HFFc6 (cell line): ENCODE results near the gene GPR18. TPM values are rescaled to one million over a fixed set of nuclear protein-coding genes. Genes with fewer than 3 reads are reported as not detected.

Experiments
- DNase-seq: peaks from one replicate; pipeline ENCODE4 v3.0.0-alpha.2; 2018
- H3K27ac Mint-ChIP-seq: 2 replicates; pipeline ENCODE4 v1.8.0; 2020; ENCODE audit warnings: mild to moderate bottlenecking, mixed read lengths
- H3K27me3 Mint-ChIP-seq: 2 replicates; pipeline ENCODE4 v1.8.0; 2021; ENCODE audit warnings: mild to moderate bottlenecking, moderate library complexity, mixed read lengths; ENCODE audit not compliant: insufficient read depth
- H3K36me3 Mint-ChIP-seq: 2 replicates; pipeline ENCODE4 v1.8.0; 2021; ENCODE audit warnings: low read depth, mixed read lengths
- H3K4me1 Mint-ChIP-seq: 2 replicates; pipeline ENCODE4 v1.8.0; 2020; ENCODE audit warnings: low read depth, mixed read lengths
- H3K4me3 Mint-ChIP-seq: 2 replicates; pipeline ENCODE4 v1.8.0; 2020; ENCODE audit warnings: mild to moderate bottlenecking, moderate library complexity, mixed read lengths
- H3K9me3 Mint-ChIP-seq: 2 replicates; pipeline ENCODE4 v1.8.0; 2020; ENCODE audit warnings: mild to moderate bottlenecking, mixed read lengths
- total RNA-seq, 6 experiments: library from RNA; stranded (reverse); fragmentation: NEBNext Ultra II Directional; extraction: Animal tissue kit (Norgen Biotek cat#: 25700); gene quantifications; 2 replicates in 1 of 6; 3 replicates in 5 of 6; pipeline ENCODE4 v1.2.3, GENCODE V29; 2021
- TF ChIP-seq, protein P1 (sequence below): fragments of 200-600 bp; sonication (generic); IDR thresholded peaks from 2 replicates; pipeline ENCODE4 v1.5.0; 2021; ENCODE audit warnings: antibody characterized with exemption, mild to moderate bottlenecking

Gene GPR18
- total RNA-seq, 6 experiments from 2014 or later = not detected

DNA sequence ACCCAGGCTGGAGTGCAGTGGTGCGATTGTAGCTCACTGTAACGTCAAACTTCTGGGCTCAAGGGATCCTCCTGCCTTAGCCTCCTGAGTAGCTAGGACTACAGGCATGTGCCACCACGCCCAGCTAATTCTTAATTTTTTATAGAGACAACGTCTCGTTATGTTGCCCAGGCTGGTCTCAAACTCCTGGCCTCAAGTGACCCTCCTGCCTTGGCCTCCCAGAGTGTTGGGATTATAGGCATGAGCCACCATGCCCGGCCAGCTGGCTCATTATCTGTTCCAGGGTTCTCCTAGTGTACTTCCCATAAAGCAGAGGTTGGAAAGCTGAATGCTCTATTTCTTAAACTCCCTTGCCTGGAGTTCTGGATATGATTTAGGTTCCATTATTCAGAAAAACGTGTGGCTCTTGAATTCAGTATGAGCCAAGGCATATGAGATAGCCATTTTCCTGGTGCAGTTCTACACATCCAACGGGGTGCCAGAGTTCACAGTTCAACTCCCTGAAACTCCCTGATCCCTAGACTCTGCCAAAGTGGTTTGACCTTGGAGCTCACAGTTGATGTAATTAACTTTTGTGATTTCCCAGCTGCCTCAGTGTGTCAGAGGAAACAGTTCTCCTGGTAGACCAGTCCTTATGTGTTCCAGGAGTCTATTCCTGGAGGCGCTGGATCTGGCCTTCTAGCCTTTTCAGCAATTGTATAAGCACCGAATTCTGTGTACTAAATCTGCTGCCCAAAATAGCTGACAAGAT is 27.4 kb upstream of the GPR18 start:
- TF ChIP-seq, protein P1, sequence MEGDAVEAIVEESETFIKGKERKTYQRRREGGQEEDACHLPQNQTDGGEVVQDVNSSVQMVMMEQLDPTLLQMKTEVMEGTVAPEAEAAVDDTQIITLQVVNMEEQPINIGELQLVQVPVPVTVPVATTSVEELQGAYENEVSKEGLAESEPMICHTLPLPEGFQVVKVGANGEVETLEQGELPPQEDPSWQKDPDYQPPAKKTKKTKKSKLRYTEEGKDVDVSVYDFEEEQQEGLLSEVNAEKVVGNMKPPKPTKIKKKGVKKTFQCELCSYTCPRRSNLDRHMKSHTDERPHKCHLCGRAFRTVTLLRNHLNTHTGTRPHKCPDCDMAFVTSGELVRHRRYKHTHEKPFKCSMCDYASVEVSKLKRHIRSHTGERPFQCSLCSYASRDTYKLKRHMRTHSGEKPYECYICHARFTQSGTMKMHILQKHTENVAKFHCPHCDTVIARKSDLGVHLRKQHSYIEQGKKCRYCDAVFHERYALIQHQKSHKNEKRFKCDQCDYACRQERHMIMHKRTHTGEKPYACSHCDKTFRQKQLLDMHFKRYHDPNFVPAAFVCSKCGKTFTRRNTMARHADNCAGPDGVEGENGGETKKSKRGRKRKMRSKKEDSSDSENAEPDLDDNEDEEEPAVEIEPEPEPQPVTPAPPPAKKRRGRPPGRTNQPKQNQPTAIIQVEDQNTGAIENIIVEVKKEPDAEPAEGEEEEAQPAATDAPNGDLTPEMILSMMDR = no peak
- H3K9me3 Mint-ChIP-seq = no peaks in the 10 kb centered on the region
- H3K27me3 Mint-ChIP-seq = no peaks in the 10 kb centered on the region; the same call in 1 of the 2 replicates
- DNase-seq = no peak
- H3K4me3 Mint-ChIP-seq = no peak overlapping the region
- H3K36me3 Mint-ChIP-seq = no peaks in the 10 kb centered on the region
- peaks cover 38% of the 10 kb centered on the region for H3K4me1 Mint-ChIP-seq
- no peak overlapping the region for H3K27ac Mint-ChIP-seq

DNA sequence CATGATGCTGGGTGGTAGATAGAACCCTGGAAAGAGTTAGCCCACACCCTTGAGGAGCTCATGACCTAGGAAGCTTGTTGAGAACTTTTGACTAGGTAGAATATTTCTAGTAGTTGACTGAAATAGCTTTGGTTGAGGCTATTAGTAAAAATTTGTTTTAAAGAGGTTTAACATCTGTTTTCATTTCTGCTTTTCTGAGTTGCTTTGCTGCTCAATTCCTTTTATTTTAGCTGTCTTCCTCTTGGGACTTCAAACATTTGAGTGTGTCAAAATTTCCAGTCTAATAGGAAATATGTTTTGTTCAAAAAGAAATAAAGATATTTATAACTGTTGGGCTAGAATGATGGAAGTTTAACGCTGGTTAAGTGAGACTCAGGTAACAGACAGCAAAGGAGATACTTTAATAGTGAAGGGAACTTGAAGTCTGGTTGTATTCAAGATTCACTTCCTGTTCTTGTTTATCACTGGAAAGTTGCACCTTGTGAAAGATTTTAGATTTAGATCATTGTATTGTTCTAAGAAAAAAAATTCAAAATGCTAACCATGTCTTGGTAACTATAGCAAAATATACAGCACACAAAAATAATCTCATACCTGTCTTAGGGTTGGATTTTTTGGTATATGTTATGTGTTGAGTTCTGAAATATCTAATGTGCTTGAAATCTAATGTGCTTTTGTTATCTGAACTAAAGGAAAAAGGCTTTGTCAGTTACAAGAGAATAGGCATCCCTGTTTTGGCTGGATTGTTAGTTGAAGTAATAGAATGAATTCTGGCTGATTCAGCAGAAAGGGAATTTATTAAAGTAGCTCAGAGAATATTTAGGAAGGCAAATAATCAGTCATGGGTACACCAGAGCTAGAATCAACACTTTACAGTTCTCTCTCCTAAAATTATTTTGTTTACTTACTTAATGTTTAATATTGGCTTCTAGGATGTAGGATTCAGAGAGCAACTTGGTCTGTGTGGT is 24.4 kb upstream of the GPR18 start:
- Mint-ChIP-seq H3K9me3 (no peaks in the 10 kb centered on the region), H3K27ac (no peak overlapping the region), H3K27me3 (no peaks in the 10 kb centered on the region; the same call in 1 of the 2 replicates), H3K4me1 (peaks cover 40% of the 10 kb centered on the region), H3K4me3 (no peak overlapping the region), H3K36me3 (no peaks in the 10 kb centered on the region)
- DNase-seq = no peak
- TF ChIP-seq, protein P1 = no peak

DNA sequence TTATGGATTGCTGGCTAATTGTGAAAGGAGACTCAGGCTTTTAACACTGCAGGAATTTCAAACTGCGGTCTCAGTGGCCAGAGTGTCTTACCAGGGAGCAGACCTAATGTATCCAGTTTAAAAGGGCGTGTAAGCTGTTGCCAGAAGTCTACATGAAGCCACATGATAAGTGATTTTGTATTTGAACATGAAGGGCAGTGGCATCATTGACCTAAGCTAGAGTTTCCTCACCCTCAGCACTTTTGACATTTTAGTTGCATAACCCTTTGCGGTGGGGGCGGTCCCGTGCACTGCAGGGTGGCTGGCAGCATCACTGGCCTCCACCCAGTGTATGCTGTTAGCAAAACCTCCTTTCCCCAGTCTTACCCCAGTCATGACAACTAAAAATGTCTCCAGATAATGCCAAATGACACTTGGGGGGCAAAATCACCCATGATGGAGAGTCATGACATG is 23.7 kb upstream of the GPR18 start:
- H3K27ac Mint-ChIP-seq = no peak overlapping the region
- no peaks in the 10 kb centered on the region for H3K9me3 Mint-ChIP-seq
- peaks cover 40% of the 10 kb centered on the region for H3K4me1 Mint-ChIP-seq
- DNase-seq = no peak
- no peaks in the 10 kb centered on the region; the same call in 1 of the 2 replicates for H3K27me3 Mint-ChIP-seq
- H3K36me3 Mint-ChIP-seq = no peaks in the 10 kb centered on the region
- TF ChIP-seq, protein P1 = no peak
- no peak overlapping the region for H3K4me3 Mint-ChIP-seq

DNA sequence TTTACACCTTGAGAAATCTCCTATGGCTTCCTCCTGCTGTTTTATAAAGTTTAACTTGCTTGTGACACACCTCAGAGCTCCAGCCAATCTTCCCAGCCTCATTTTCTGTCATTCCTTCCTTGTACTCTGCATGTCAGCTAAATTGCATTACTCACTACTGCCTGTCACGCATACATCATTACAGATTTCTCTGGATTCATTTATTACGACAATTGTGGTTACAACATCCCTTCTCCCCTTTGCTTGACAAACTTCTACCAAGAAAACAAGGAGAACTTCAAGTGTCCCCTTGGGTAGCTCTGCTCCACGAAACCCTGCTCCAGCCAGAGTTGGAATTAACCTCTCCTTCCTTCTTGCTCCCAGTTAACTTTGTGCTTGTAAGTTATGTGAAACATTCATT is 22.0 kb upstream of the GPR18 start:
- DNase-seq = no peak
- TF ChIP-seq, protein P1 = no peak
- Mint-ChIP-seq H3K36me3 (no peaks in the 10 kb centered on the region), H3K27ac (no peak overlapping the region), H3K4me1 (peaks cover 46% of the 10 kb centered on the region), H3K4me3 (no peak overlapping the region), H3K9me3 (no peaks in the 10 kb centered on the region), H3K27me3 (no peaks in the 10 kb centered on the region)

DNA sequence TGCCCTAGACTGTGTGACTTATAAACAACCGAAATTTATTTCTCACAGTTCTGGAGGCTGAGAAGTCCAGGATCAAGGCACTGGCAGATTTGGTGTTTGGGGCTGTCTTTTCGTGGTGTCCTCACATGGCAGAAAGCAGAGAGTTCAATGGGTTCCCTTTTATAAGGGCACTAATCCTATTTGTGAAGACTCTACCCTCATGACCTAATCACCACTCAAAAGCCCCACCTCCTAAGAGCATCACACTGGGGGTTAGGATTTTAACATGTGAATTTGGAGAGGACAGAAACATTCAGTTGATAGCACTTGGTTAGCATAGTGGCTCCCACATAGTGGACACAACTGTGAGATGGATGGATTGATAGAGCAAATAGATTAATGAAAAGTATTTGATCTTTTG is 21.5 kb upstream of the GPR18 start:
- TF ChIP-seq, protein P1 = no peak
- H3K36me3 Mint-ChIP-seq = no peaks in the 10 kb centered on the region
- H3K4me1 Mint-ChIP-seq = peaks cover 50% of the 10 kb centered on the region
- H3K27me3 Mint-ChIP-seq = no peaks in the 10 kb centered on the region
- DNase-seq = no peak
- no peaks in the 10 kb centered on the region for H3K9me3 Mint-ChIP-seq
- no peak overlapping the region for H3K27ac Mint-ChIP-seq
- no peak overlapping the region for H3K4me3 Mint-ChIP-seq
